Adipocyte (in vitro differentiated cells): Measurements from ENCODE around the gene EXOC3L4.

Experiments
- DNase-seq: peaks from one replicate; pipeline ENCODE4 v3.0.0-alpha.2; 2015; ENCODE audit warnings: low read depth
- H3K27me3 ChIP-seq: replicated peaks from 2 replicates; pipeline ENCODE4 v1.7.0; 2013; ENCODE audit warnings: mild to moderate bottlenecking, low read length, moderate library complexity; ENCODE audit not compliant: control insufficient read depth, insufficient read depth
- H3K36me3 ChIP-seq: 2 replicates; pipeline ENCODE4 v1.7.0; 2013; ENCODE audit warnings: low read length, mild to moderate bottlenecking, moderate library complexity; ENCODE audit not compliant: control insufficient read depth, insufficient read depth, severe bottlenecking
- H3K4me1 ChIP-seq: 2 replicates; pipeline ENCODE4 v1.7.0; 2013; ENCODE audit warnings: mild to moderate bottlenecking, low read length, moderate library complexity; ENCODE audit not compliant: control insufficient read depth, insufficient read depth
- H3K4me3 ChIP-seq: 2 replicates; pipeline ENCODE4 v1.7.0; 2013; ENCODE audit warnings: mild to moderate bottlenecking, low read length, moderate library complexity
- H3K9ac ChIP-seq: 2 replicates; pipeline ENCODE4 v1.7.0; 2013; ENCODE audit warnings: mild to moderate bottlenecking, low read length, moderate library complexity
- H3K9me3 ChIP-seq: 2 replicates; pipeline ENCODE4 v1.7.0; 2013; ENCODE audit warnings: mild to moderate bottlenecking, low read length, moderate library complexity; ENCODE audit not compliant: control insufficient read depth

Gene EXOC3L4

GRCh38 chr14:103102689-103103260 is 8.2 kb downstream of the EXOC3L4 start:
- Histone ChIP-seq H3K36me3 (no peaks in the 10 kb centered on the region), H3K27me3 (peaks cover 26% of the 10 kb centered on the region), H3K9me3 (no peaks in the 10 kb centered on the region), H3K4me3 (no peak overlapping the region), H3K4me1 (peaks cover 4% of the 10 kb centered on the region), H3K9ac (no peak overlapping the region)
- no peak for DNase-seq

- Histone ChIP-seq H3K4me3 (peak overlapping the region; percentile 33), H3K9me3 (no peaks in the 10 kb centered on the region), H3K4me1 (peaks cover 7% of the 10 kb centered on the region), H3K9ac (no peak overlapping the region), H3K36me3 (no peaks in the 10 kb centered on the region), H3K27me3 (peaks cover 26% of the 10 kb centered on the region)
- DNase-seq = peak; percentile 48
Observed at GRCh38 chr14:103103461-103104388, 9.2 kb downstream of the EXOC3L4 start.

GRCh38 chr14:103104389-103104653 is 9.8 kb downstream of the EXOC3L4 start:
- Histone ChIP-seq H3K27me3 (peaks cover 26% of the 10 kb centered on the region), H3K36me3 (no peaks in the 10 kb centered on the region)
- no peak for DNase-seq

GRCh38 chr14:103104654-103105452 is 10.3 kb downstream of the EXOC3L4 start:
- peaks cover 13% of the 10 kb centered on the region for H3K4me1 ChIP-seq
- no peak overlapping the region for H3K9ac ChIP-seq
- no peaks in the 10 kb centered on the region for H3K9me3 ChIP-seq
- peaks cover 26% of the 10 kb centered on the region for H3K27me3 ChIP-seq
- no peak overlapping the region for H3K4me3 ChIP-seq
- no peaks in the 10 kb centered on the region for H3K36me3 ChIP-seq
- DNase-seq = peak; percentile 70

More at GRCh38 chr14:103104389-103104653, 9.8 kb downstream of the EXOC3L4 start:
- no peak overlapping the region for H3K4me3 ChIP-seq
- peaks cover 9% of the 10 kb centered on the region for H3K4me1 ChIP-seq
- H3K9ac ChIP-seq = no peak overlapping the region
- H3K9me3 ChIP-seq = no peaks in the 10 kb centered on the region

GRCh38 chr14:103105580-103106150 is 11.1 kb downstream of the EXOC3L4 start:
- no peak overlapping the region for H3K4me3 ChIP-seq
- H3K27me3 ChIP-seq = peaks cover 26% of the 10 kb centered on the region
- DNase-seq = no peak
- H3K9me3 ChIP-seq = no peaks in the 10 kb centered on the region
- peaks cover 21% of the 10 kb centered on the region for H3K4me1 ChIP-seq
- H3K9ac ChIP-seq = no peak overlapping the region
- H3K36me3 ChIP-seq = no peaks in the 10 kb centered on the region

- Histone ChIP-seq H3K27me3 (peaks cover 19% of the 10 kb centered on the region), H3K9me3 (no peaks in the 10 kb centered on the region), H3K9ac (no peak overlapping the region), H3K36me3 (no peaks in the 10 kb centered on the region), H3K4me3 (no peak overlapping the region), H3K4me1 (peaks cover 28% of the 10 kb centered on the region)
- DNase-seq = no peak
Observed at GRCh38 chr14:103107455-103107854, 12.9 kb downstream of the EXOC3L4 start.

- peaks cover 28% of the 10 kb centered on the region for H3K4me1 ChIP-seq
- no peak for DNase-seq
- no peaks in the 10 kb centered on the region for H3K36me3 ChIP-seq
- H3K9ac ChIP-seq = no peak overlapping the region
- H3K4me3 ChIP-seq = no peak overlapping the region
- no peaks in the 10 kb centered on the region for H3K9me3 ChIP-seq
- peaks cover 14% of the 10 kb centered on the region for H3K27me3 ChIP-seq
Observed at GRCh38 chr14:103107941-103108748, 13.6 kb downstream of the EXOC3L4 start.

GRCh38 chr14:103108749-103109207 is 14.3 kb downstream of the EXOC3L4 start:
- Histone ChIP-seq H3K9ac (no peak overlapping the region), H3K27me3 (peaks cover 9% of the 10 kb centered on the region), H3K4me1 (peaks cover 24% of the 10 kb centered on the region), H3K9me3 (no peaks in the 10 kb centered on the region), H3K36me3 (no peaks in the 10 kb centered on the region), H3K4me3 (no peak overlapping the region)
- DNase-seq = no peak

- Histone ChIP-seq H3K9me3 (no peaks in the 10 kb centered on the region), H3K4me1 (peaks cover 31% of the 10 kb centered on the region), H3K9ac (peak overlapping the region; percentile 62), H3K36me3 (no peaks in the 10 kb centered on the region), H3K27me3 (peaks cover 1% of the 10 kb centered on the region), H3K4me3 (peak overlapping the region; percentile 54)
- no peak for DNase-seq
Observed at GRCh38 chr14:103109535-103110441, 15.3 kb downstream of the EXOC3L4 start.
